ENCODE results near the gene CDK14.
"Not testable (repeated sequence)": the region's sequence is repeated elsewhere in the genome, so short reads cannot be mapped to it uniquely, and the experiment has no call there.

Gene CDK14

DNA sequence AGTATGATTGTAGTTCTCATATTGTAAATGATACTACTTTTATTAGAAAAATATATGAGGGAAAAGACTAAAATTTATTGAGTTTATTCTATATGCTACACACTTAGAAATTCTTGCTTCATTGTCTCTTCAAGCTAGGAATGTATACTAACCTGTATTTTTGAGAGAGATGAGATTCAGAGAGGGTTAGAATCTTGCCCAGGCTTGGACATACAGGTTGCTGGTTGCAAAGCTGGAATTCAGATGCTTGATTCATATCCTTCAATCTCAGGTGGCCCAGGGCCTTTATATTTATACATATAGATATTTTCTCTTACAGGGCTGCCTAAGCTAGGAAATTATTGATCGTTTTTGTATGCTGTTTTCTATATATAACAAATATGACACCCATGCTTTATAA, 324.2 kb downstream of the CDK14 start:
- no peak for DNase-seq

DNA sequence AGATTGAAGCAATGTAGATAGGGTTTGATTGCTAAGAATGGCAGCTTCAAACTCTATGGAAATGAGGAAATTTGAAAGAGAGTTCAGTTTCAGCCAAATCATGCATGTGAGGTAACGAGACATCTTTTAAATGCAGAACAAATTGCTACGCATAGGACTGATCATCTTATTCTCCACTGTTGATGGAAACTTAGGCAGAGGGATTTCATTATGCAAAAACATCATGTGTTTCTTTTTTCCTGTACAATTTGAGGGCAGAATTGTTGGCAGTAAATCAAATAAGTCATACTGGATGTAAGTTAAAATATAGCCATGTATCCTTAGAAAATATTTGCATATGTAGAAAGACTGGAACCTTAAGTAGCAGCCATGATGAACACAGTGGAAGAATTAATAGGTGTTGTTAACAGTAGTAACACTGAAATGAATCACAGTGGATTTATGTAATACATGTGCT, 327.4 kb downstream of the CDK14 start:
- no peak for DNase-seq

DNA sequence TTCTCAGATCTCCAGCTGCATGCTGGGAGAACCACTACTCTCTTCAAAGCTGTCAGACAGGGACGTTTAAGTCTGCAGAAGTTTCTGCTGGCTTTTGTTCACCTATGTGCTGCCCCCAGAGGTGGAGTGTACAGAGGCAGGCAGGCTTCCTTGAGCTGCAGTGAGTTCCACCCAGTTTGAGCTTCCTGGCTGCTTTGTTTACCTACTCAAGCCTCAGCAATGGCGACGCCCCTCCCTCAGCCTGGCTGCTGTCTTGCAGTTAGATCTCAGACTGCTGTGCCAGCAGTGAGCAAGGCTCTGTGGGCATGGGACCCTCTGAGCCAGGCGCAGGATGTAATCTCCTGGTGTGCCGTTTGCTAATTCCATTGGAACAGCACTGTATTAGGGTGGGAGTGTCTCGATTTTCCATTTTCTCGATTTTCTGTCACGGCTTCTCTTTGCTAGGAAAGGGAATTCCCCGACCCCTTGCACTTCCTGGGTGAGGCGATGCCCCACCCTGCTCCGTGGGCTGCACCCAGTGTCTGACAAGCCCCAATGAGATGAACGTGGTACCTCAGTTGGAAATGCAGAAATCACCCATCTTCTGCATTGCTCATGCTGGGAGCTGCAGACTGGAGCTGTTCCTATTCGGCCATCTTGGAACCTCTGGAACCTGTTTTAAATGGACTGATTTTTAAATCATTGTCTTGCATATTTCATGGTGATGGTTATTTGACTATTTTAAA, 332.7 kb downstream of the CDK14 start:
- DNase-seq: not testable (repeated sequence)

DNA sequence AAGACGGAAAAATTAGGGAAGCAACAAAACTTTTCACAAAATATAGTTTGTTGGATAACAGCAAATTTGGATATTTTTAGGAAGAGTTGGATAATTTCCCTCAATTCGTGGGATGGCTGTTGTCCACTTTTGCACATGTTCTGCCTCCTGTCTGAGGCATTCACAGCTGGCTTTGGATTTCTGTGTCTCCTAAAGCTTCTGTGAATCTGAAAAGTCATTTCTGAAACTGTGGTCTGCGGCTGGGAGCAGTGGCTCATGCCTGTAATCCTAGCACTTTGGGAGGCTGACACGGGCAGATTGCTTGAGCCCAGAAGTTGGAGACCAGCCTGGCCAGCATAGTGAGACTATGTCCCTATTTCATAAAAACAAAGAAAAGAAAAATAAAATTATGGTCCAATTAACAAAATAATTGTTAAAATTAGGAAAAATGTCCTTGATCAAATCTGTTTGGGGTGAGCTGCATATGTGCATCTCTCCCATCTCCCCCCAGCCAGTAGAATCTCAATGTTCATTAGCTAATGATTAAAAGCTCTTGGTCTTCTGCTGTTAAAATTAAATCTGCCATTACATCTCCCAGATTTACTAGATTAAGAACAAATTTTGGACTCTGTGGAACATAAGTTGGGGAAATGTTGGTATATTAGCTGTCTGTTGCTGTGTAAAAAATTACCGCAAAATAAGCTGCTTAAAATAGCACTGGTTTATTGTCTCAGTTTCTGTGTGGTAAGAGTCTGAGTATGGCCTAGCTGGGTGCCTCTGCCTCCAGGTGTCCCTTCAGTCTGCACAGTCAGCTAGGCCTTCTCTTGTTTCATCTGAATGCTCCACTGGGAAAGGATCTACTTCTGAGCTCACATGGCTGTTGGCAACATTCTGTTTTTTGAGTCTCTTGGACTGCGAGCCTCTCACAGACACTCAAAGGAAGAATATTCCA, 336.1 kb downstream of the CDK14 start:
- DNase-seq: no peak

DNA sequence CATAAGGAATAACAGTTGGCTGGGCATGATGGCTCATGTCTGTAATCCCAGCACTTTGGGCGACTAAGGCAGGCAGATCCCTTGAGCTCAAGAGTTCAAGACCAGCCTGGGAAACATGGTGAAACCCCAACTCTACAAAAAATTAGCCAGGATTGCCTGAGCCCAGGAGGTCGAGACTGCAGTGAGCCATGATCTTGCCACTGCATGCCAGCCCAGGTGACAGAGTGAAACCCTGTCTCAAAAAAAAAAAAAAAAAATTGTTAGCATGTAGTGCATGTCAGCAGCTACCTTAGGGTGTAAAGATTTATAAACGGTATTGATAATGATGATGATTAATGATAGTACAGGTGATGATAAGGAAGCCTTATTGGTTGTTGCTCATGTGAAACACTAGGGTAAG, 336.9 kb downstream of the CDK14 start:
- DNase-seq: no peak

DNA sequence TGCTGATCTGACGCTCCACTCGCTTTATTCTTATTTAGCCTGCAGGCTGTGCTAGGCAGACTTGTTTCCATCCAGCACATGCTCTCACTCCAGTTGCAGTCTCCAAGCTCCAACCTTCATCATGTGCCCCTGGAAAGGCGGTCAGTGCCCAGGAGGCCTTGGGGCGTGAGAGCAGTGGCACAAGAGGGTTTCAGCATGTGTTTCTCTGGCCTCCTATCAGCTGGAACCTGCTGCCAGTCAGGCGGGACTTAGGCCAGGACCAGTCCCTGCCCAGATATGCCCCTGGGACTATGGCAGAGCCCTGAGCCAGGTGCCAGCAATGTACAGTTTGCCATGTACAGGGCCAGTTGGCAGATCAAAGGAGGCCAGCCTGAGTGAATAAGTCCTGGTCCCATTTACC, 337.9 kb downstream of the CDK14 start:
- no peak for DNase-seq

DNA sequence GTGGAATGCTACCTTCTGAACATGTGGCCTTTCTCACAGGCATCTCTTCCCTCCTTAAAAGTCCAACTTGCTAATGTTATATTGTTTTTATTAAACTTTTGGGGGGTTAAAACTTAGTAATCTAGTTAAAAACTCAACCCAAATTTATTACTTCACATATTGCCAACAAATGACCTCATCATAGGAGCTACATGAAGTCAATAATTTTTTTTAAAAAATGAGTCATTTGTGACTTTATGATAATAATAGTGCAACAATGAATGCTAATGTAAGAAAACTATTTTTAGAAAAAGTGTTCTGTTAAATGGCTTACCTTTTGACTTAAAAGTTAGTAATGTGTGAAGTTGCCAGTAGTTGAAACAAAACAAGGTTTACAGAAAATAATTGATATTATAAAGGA, 342.2 kb downstream of the CDK14 start:
- DNase-seq: peak; percentile 33

DNA sequence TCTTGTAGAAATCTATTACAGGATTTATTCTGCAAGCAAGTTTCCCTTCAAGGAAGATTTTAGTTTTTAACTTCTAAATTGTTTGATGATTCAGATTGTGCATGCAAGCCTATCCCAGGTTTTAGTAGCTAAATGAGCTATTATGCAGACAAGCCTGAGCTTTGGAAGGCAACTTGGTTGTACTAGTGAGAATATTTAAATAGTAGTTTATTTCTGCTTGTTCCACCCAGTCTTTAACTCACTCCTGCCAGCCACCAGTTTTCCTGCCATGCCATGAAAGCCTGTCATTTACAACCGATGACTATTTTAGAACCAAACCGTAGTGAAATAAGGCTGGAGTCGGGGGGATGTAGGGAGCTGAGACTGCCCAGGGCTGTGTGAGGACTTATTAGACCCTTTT, 343.5 kb downstream of the CDK14 start:
- no peak for DNase-seq

DNA sequence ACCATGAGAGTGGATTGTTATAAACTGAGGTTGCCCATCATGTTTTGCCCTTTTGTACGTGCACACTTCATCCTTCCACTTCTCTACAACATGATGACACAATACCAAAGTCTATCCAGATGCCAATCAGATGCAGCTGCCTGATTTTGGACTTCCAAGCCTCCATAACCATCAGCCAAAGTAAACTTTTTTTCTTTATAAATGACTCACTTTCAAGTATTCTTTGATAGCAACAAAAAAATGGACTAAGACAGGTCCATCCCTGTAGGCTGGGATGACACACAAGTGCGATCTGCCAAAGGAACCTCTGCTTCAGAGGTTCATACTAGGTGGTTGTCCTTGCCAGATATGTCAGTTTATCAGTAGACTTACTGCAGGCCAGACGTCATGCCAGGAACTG, 347.9 kb downstream of the CDK14 start:
- no peak for DNase-seq

DNA sequence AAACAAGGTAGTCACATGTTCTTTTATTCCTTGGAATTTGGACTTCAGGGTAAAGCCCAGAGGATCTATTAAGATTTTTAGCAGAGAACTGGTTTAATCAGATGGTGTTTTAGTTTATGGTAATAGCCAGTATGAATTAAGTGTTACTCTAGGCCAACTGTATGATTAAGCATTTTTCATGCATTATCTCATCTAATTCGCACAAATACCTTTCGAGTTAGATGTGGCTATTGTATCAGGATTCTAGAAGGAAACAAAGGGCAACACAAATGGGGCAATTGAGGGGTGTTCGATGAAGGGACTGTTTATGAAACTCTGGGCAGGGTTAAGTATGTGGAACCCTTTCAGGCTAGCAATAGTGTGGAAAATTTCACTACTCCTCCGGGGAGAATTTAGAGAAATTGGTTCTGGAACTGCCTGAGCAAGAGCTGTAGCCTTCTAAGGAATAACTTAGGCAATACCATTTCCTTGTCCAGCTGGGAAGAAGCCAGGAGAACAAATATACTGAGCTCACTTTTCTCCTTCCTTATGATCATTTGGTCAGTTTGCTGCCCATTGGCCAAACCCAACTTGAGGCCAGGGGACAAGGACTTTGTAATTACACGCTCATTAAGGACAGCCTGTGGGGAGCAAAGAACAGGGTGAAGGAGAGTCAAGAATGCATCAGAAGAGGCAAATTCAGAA, 349.1 kb downstream of the CDK14 start:
- peak; percentile 38 for DNase-seq

DNA sequence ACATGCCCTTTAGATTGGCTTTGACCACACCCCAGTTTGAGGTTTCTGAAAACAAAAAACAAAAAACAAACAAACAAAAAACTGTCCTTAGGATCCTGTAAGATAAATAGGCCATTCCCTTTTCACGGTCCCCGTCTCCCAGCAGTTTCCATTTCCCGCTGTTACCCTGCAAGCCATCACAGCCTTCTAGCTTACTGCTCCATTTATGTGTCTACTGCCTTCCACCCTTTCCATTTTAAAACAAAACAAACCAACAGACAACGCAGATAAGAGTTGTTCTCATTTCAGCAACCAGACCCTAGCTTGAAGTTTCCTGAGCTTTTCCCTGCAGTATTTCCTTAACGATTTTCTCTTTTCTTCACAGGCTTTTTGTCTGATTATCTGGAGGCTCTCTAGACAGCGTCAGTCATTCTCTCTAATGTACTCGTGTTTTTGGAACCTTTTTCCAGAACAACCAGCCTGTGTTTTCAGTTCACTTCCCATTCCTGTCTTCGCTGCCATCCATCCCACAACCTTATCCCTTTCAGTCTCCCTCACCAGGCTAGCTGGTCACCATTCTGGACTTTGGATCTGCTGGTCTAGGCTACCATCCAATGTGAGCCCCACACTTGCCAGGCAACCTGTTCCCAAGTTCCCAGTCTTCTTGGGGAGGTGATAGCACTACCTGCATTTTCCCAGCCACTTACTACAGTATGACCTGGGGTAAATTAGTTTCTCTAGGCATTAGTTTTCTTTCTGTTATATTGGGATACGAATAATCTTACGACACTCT, 350.8 kb downstream of the CDK14 start:
- DNase-seq: no peak

DNA sequence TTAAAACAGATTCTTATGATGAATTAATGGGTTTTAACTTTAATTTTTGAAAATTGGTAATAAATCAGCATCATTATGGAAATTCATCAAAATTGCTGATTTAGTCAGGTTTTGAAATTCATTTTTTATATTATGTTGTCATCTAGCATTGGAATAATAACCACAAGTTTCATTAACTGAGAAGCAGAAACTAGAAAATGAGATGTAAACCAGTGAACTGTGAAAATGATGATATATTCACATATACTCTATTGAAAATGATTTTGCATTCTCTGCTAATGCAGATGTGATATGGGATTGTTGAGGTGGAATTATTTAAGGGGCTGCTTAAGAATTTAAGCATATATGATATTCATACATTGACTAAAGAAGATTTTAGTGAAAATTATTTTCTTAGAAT, 352.0 kb downstream of the CDK14 start:
- DNase-seq: no peak

DNA sequence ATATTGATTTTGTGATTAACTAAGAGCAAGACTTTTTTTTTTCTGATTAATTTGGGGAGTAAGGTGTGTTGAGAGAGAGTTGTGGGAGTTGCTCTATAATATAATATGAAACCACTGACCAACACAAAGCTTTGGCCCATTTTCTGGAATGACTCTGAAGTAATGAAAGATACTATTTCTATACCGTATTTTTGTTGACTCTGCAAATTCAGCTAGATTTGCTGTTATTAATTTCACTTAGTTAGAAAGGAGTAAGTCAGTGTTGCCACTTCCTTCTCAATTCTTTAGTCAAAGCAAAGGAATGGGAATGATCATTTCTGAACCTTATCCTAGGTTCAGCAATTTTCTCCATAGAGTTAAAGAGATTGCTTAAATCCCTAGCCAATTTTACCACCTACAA, 355.1 kb downstream of the CDK14 start:
- no peak for DNase-seq

DNA sequence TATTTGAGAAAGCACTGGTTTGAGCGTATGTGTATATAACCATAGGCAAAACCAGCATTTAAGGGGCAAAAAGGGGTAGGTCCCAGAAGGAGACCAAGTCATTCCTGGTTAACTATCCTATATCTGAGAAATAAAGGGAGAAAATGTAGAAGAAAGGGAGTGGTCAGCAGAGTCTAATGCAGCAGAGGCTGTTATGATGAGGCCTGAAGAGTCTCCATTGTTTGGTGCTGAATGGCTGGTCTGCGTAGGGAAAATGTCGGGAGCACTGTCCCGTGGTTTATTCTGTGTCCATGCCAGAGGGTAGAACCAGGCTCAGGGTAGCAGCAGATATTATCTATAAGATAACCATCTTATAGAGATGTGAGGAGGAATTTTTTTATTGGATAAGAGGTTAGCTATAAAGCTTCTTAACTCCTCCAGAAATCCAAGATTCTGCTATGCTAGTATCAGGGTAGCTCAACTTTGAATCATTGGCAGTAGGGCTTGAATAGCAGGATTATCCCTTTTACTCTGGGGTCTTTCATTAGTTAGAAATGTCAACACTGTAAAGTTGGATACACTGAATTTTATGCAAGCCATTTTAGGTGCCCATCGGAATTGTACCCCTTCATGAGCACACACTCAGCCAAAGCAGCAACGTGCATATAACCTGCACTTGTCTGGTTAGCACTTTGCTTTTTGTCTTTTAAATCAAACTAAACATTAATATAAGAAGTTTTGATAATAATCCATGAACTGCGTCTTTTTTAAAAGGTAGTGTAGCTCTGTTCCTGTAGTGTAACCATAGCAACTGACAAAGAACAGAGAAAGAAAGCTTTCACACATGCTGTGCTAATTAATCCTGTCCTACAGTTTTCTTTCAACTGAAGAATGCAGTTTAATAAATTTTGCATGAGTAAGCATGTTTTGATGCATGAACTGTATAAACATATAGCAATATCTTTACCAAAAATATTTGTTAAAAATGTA, 356.1 kb downstream of the CDK14 start:
- DNase-seq: no peak

DNA sequence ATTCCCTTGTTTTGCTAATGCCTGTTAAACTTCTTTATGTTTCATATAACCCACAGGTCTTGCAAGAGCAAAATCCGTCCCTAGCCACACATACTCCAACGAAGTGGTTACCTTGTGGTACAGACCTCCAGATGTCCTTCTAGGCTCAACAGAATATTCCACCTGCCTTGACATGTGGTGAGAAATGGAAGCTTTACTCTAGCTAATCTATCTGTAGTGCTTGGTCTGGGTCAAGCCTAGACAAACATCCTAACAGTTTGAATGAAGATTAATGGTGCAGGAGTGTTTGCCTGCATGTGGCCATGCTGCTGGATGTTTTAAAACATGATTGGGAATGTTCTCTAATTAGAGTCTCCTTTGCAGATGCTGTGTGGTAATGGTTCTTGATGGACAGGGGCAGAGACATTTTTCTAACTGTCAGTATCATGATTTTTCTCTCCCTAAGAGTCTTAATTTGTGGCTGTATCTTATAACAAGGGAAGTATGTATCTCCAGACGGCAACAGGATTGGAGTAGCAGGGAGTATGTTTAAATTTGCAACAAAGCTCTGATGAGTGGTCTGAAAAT, 359.6 kb downstream of the CDK14 start:
- no peak for DNase-seq

DNA sequence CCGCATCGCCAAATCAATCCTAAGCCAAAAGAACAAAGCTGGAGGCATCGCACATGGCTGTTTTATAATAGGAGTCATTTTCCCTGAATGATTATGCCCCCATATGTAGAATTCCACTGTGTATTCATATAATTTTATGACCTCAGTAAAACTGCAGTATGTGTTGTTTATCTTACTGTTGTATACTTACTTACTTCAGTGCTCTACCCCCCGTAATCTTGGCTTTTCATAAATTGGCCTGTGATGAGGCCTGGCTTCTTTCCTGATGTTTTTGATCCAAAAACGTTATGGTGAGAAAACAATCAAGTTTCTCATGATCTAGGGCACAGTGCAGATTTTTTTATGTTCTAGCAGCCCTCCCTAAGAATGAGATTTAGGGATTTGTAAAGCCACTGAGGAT, 361.8 kb downstream of the CDK14 start:
- DNase-seq: no peak

DNA sequence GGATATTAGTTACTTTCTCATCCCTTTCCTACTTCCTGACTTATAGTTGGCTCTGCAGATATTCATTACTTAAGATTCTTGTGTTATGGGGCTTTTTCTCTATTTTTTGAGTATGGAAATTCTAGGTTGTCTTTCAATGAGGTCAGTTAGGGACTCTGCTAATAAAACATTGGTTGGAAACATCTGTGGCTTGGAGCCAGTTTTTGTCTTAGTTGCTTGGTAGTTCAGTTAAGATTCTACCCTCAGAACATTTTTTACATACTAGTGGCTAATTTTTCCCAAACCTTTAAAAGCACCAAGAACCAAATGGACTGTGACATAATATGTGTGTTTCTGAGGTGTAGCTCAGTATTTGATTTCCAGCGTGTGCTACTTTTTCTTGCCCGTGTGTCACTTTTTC, 362.5 kb downstream of the CDK14 start:
- peak; percentile 40 for DNase-seq

DNA sequence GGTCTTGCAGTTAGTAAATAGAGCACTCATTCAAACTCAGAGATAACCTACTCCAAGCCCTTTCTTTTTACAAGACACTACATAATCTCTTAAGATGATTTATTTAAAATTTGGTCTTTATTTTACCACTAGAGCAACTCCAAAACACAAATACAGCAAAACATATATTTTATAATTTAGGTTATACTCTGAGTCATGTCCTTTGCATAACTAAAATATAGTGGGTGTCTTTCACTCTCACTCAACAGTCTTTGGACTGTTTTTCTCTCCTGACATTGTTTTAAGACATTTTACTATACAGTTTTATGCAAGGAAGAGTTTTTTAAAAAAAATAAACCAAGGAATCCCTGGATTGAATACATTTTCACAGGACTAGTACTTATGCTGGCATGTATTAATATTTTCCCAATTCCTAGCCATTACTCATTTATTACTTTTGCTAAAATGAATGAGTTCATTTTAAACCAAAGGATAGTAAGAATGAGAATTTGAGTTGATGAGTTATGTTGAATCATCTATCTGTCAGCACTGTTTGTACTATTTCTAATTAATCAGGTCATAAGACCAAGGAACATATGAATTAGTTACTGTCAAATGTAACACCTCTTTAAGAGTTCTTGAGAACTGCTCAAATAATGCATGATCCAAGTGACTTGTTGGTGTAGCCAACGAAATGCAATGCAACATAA, 365.1 kb downstream of the CDK14 start:
- DNase-seq: peak; percentile 76

DNA sequence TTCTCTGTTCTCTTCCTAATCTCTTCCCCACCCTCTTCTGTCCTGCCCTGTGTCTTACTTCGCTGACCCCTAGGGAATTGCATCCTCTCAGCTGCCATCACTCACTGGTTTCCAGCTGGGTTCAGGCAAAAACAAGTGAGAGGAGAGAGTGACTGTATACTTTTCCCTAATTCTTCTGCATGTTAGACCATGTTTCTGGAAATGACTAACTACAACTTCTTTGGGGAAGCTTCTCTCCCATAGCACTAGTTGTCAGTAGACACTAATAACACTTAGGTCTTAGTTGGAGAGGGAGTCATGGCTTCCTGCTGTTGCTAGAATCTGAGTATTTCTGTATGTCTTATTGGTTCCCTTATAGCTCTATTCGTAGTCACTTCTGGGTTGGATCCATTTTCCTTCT, 369.1 kb downstream of the CDK14 start:
- no peak for DNase-seq

DNA sequence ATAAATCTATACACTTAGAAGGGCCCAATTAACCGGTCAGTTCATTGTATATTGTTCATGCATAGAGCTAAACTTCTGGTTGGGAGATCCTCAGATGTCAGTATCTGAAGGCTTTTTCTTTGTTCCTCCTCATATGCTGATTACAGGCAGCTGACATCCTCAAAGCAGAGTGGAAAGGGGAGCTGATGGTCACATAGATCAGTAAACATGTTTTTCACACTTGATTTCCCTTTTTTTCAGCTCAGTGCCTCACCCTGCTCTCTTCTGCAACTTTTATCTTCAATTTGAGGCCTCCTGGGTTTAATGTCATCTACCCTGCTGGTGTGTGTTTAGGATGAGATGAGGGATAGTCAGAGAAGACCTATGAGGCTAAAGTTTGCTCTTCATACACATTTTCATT, 370.2 kb downstream of the CDK14 start:
- DNase-seq: no peak

DNA sequence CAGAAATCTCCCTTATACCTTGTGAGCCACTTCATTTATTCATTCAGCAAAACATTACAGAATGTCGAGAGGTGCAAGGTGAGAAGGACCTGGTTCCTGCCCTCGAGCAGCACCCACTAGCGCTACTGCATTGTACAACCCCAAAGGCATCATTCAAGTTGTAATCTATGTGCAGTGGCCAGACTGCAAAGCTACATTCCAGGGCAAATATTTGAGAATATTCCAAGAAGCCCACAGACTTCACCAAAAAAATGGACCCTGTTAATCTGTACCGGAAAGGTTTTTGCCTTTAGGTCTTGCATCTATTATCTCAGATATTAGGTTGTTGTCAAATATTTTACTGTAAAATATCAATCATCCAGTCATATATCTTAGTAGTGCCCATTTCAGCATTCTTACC, 372.8 kb downstream of the CDK14 start:
- DNase-seq: no peak

Measured in HCEC 1CT (cell line).